T-helper 1 cell (primary cell): ENCODE measurements around the gene OR6V1.
"Not testable (repeated sequence)": the region's sequence is repeated elsewhere in the genome, so short reads cannot be mapped to it uniquely, and the experiment has no call there.

Experiments
- DNase-seq, 5 donors: peaks; one replicate each; pipeline ENCODE4 v3.0.0-alpha.2; 2012 to 2020

The OR6V1 gene

GRCh38 chr7:143043391-143043790 is 8.8 kb upstream of the OR6V1 start:
- DNase-seq = no peak

GRCh38 chr7:143046426-143046851 is 5.7 kb upstream of the OR6V1 start:
- no peak for DNase-seq

- no peak for DNase-seq
Observed at GRCh38 chr7:143047326-143047725, 4.8 kb upstream of the OR6V1 start.

- DNase-seq = no peak
Observed at GRCh38 chr7:143048827-143049226, 3.3 kb upstream of the OR6V1 start.

GRCh38 chr7:143049362-143049761 is 2.8 kb upstream of the OR6V1 start:
- DNase-seq = no peak

- no peak for DNase-seq
Observed at GRCh38 chr7:143050931-143051330, 1.2 kb upstream of the OR6V1 start.

GRCh38 chr7:143054621-143055020 is 2.5 kb downstream of the OR6V1 start:
- no peak for DNase-seq

GRCh38 chr7:143055754-143056153 is 3.6 kb downstream of the OR6V1 start:
- no peak for DNase-seq

- DNase-seq = no peak
Observed at GRCh38 chr7:143063741-143064140, 11.6 kb downstream of the OR6V1 start.

- no peak for DNase-seq
Observed at GRCh38 chr7:143068446-143068845, 16.3 kb downstream of the OR6V1 start.

- no peak for DNase-seq
Observed at GRCh38 chr7:143069912-143070500, 17.9 kb downstream of the OR6V1 start.

GRCh38 chr7:143073556-143073955 is 21.4 kb downstream of the OR6V1 start:
- DNase-seq = no peak

- DNase-seq = no peak
Observed at GRCh38 chr7:143074141-143074540, 22.0 kb downstream of the OR6V1 start.

- no peak for DNase-seq
Observed at GRCh38 chr7:143085109-143085508, 33.0 kb downstream of the OR6V1 start.

GRCh38 chr7:143085610-143086009 is 33.5 kb downstream of the OR6V1 start:
- DNase-seq = not testable (repeated sequence)

- not testable (repeated sequence) for DNase-seq
Observed at GRCh38 chr7:143088549-143089231, 36.5 kb downstream of the OR6V1 start.

- no peak for DNase-seq
Observed at GRCh38 chr7:143096146-143096545, 44.0 kb downstream of the OR6V1 start.

GRCh38 chr7:143099579-143099978 is 47.4 kb downstream of the OR6V1 start:
- not testable (repeated sequence) for DNase-seq
